ENCODE data around the gene ARID4B. TPM values are rescaled to one million over a fixed set of nuclear protein-coding genes. Genes with fewer than 3 reads are reported as not detected.
"Not testable (repeated sequence)": the region's sequence is repeated elsewhere in the genome, so short reads cannot be mapped to it uniquely, and the experiment has no call there.

Gene ARID4B
- total RNA-seq, 2 experiments from 2014 or later: 28.7 to 44.9 TPM

- CTCF ChIA-PET (ENCODE audit: unreplicated experiment): interaction anchor here (0.6 kb wide), 1 partner anchor 1192 kb away, joined by 3 read pairs; no protein-coding TSS in a partner anchor
- intact Hi-C loops (cut with micrococcal nuclease; ENCODE audit: unreplicated experiment): loop anchor here (2.0 to 5.0 kb wide), 2 partner anchors 56 to 166 kb away; partner anchors contain the start of genes ARID4B and GGPS1
- Histone ChIP-seq H3K4me2 (ENCODE audit: low read length) (peak within 1 kb of the TSS; percentile 86), H3K4me1 (ENCODE audit: insufficient read depth, low read length, poor library complexity, severe bottlenecking) (peaks cover 18% of the 10 kb centered on the region), H3K36me3 (ENCODE audit: insufficient read depth, low read length) (peaks cover 36% of the 10 kb centered on the region), H3K9me3 (ENCODE audit: low read length) (no peaks in the 10 kb centered on the region), H3K27ac (ENCODE audit: low read depth, low read length, poor library complexity, severe bottlenecking) (peak within 1 kb of the TSS; percentile 64), H3K4me3 (ENCODE audit: low read depth, low read length, poor library complexity, severe bottlenecking) (peak within 1 kb of the TSS; percentile 85), H3K79me2 (ENCODE audit: insufficient read depth, low read depth, low read length) (peaks cover 25% of the 10 kb centered on the region), H2AFZ (ENCODE audit: low read length) (peak within 1 kb of the TSS; percentile 91), H4K20me1 (ENCODE audit: insufficient read depth, low read length) (no peaks in the 10 kb centered on the region), H3K9me2 (ENCODE audit: insufficient read depth, low read length) (no peaks in the 10 kb centered on the region)
- DNase-seq (ENCODE audit: low spot score): peak; percentile 92
- no TSS peak for BruUV-seq (replicated peaks)
- POLR2A ChIA-PET: interaction anchor here (0.6 to 1.9 kb wide), 7 partner anchors 14 to 372 kb away, joined by 3 to 7 read pairs (median 5); partner anchors contain the start of gene TOMM20
- no peak for TF ChIP-seq EZH2phosphoT487 (IDR thresholded peaks at IDR 0.05; ENCODE audit: borderline replicate concordance, low read depth, low read length)
- TF ChIP-seq, protein P1, sequence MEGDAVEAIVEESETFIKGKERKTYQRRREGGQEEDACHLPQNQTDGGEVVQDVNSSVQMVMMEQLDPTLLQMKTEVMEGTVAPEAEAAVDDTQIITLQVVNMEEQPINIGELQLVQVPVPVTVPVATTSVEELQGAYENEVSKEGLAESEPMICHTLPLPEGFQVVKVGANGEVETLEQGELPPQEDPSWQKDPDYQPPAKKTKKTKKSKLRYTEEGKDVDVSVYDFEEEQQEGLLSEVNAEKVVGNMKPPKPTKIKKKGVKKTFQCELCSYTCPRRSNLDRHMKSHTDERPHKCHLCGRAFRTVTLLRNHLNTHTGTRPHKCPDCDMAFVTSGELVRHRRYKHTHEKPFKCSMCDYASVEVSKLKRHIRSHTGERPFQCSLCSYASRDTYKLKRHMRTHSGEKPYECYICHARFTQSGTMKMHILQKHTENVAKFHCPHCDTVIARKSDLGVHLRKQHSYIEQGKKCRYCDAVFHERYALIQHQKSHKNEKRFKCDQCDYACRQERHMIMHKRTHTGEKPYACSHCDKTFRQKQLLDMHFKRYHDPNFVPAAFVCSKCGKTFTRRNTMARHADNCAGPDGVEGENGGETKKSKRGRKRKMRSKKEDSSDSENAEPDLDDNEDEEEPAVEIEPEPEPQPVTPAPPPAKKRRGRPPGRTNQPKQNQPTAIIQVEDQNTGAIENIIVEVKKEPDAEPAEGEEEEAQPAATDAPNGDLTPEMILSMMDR (conservative IDR thresholded peaks at IDR 0.05; ENCODE audit: low read length): peak; percentile 38; the same call in 1 of the 2 replicates
Measured at GRCh38 chr1:235160957-235161684, 166.9 kb downstream of the ARID4B start, which contains the start of gene RBM34. Gene RBM34 (minus strand): TSS chr1:235161250. CDS start chr1:235161226, 24 bp downstream.

GRCh38 chr1:235160383-235160956 is 167.5 kb downstream of the ARID4B start:
- peak overlapping the region; percentile 86 for H3K4me2 ChIP-seq (ENCODE audit: low read length)
- H3K4me3 ChIP-seq (ENCODE audit: low read depth, low read length, poor library complexity, severe bottlenecking): peak overlapping the region; percentile 85
- peaks cover 18% of the 10 kb centered on the region for H3K4me1 ChIP-seq (ENCODE audit: insufficient read depth, low read length, poor library complexity, severe bottlenecking)
- H3K9me3 ChIP-seq (ENCODE audit: low read length): no peaks in the 10 kb centered on the region
- H3K9me2 ChIP-seq (ENCODE audit: insufficient read depth, low read length): no peaks in the 10 kb centered on the region
- H2AFZ ChIP-seq (ENCODE audit: low read length): peak overlapping the region; percentile 91; the same call in 1 of the 2 replicates
- peaks cover 41% of the 10 kb centered on the region for H3K36me3 ChIP-seq (ENCODE audit: insufficient read depth, low read length)
- H4K20me1 ChIP-seq (ENCODE audit: insufficient read depth, low read length): no peaks in the 10 kb centered on the region
- peaks cover 25% of the 10 kb centered on the region for H3K79me2 ChIP-seq (ENCODE audit: insufficient read depth, low read depth, low read length)
- ChIA-PET CTCF (ENCODE audit: unreplicated experiment) (interaction anchor here (0.5 to 0.6 kb wide), 2 partner anchors 38 to 1192 kb away, joined by 3 read pairs; no protein-coding TSS in a partner anchor), POLR2A (interaction anchor here (0.6 to 1.9 kb wide), 9 partner anchors 13 to 372 kb away, joined by 3 to 7 read pairs (median 4); partner anchors contain the start of genes TBCE and TOMM20)
- no peak for TF ChIP-seq EZH2phosphoT487 (IDR thresholded peaks at IDR 0.05; ENCODE audit: borderline replicate concordance, low read depth, low read length)
- TF ChIP-seq, protein P1 (conservative IDR thresholded peaks at IDR 0.05; ENCODE audit: low read length): no peak; the same call in 1 of the 2 replicates
- peak overlapping the region; percentile 64 for H3K27ac ChIP-seq (ENCODE audit: low read depth, low read length, poor library complexity, severe bottlenecking)
- peak; percentile 80 for DNase-seq (ENCODE audit: low spot score)
- intact Hi-C loops (cut with micrococcal nuclease; ENCODE audit: unreplicated experiment): loop anchor here (2.0 to 5.0 kb wide), 2 partner anchors 56 to 167 kb away; partner anchors contain the start of genes ARID4B and GGPS1
- TSS peak; percentile 87 for BruUV-seq (replicated peaks)

- H3K36me3 ChIP-seq (ENCODE audit: insufficient read depth, low read length): peaks cover 46% of the 10 kb centered on the region
- intact Hi-C loops (cut with micrococcal nuclease; ENCODE audit: unreplicated experiment): loop anchor here (2.0 to 5.0 kb wide), 2 partner anchors 55 to 167 kb away; partner anchors contain the start of genes ARID4B and GGPS1
- H3K9me2 ChIP-seq (ENCODE audit: insufficient read depth, low read length); CTCF ChIA-PET (ENCODE audit: unreplicated experiment); BruUV-seq (replicated peaks); H3K9me3 ChIP-seq (ENCODE audit: low read length); H3K27ac ChIP-seq (ENCODE audit: low read depth, low read length, poor library complexity, severe bottlenecking); H2AFZ ChIP-seq (ENCODE audit: low read length); H4K20me1 ChIP-seq (ENCODE audit: insufficient read depth, low read length): not testable (repeated sequence)
- H3K4me1 ChIP-seq (ENCODE audit: insufficient read depth, low read length, poor library complexity, severe bottlenecking): peaks cover 18% of the 10 kb centered on the region
- POLR2A ChIA-PET: interaction anchor here (0.7 to 1.9 kb wide), 6 partner anchors 13 to 345 kb away, joined by 3 to 7 read pairs (median 4); partner anchors contain the start of genes B3GALNT2, TBCE and TOMM20
- peaks cover 25% of the 10 kb centered on the region for H3K79me2 ChIP-seq (ENCODE audit: insufficient read depth, low read depth, low read length)
- DNase-seq (ENCODE audit: low spot score): peak; percentile 27
- H3K4me2 ChIP-seq (ENCODE audit: low read length): peak overlapping the region; percentile 86
- peak overlapping the region; percentile 85 for H3K4me3 ChIP-seq (ENCODE audit: low read depth, low read length, poor library complexity, severe bottlenecking)
Measured at GRCh38 chr1:235159930-235160329, 168.0 kb downstream of the ARID4B start.

GRCh38 chr1:235159284-235159683 is 168.7 kb downstream of the ARID4B start:
- Histone ChIP-seq H3K4me1 (ENCODE audit: insufficient read depth, low read length, poor library complexity, severe bottlenecking) (peaks cover 18% of the 10 kb centered on the region), H3K4me2 (ENCODE audit: low read length) (peak overlapping the region; percentile 86), H3K36me3 (ENCODE audit: insufficient read depth, low read length) (peaks cover 52% of the 10 kb centered on the region), H3K79me2 (ENCODE audit: insufficient read depth, low read depth, low read length) (peaks cover 25% of the 10 kb centered on the region)
- POLR2A ChIA-PET: interaction anchor here (0.6 to 1.9 kb wide), 11 partner anchors 12 to 1640 kb away, joined by 3 to 5 read pairs (median 3); partner anchors contain the start of gene B3GALNT2
- H2AFZ ChIP-seq (ENCODE audit: low read length); CTCF ChIA-PET (ENCODE audit: unreplicated experiment); H3K4me3 ChIP-seq (ENCODE audit: low read depth, low read length, poor library complexity, severe bottlenecking); BruUV-seq (replicated peaks); H3K9me3 ChIP-seq (ENCODE audit: low read length); DNase-seq (ENCODE audit: low spot score); H3K27ac ChIP-seq (ENCODE audit: low read depth, low read length, poor library complexity, severe bottlenecking); intact Hi-C loops (cut with micrococcal nuclease; ENCODE audit: unreplicated experiment); H4K20me1 ChIP-seq (ENCODE audit: insufficient read depth, low read length); H3K9me2 ChIP-seq (ENCODE audit: insufficient read depth, low read length): not testable (repeated sequence)
